NK-92 treated with Interleukin-12 subunit alpha and Interleukin-12 subunit beta, amount 100 ng/mL, for 24 hours (cell line): ENCODE data around the gene CTNNBL1.

Experiments
- DNase-seq: peaks from one replicate; lab custom pipeline; 2025; lab: John Stamatoyannopoulos, UW

The CTNNBL1 gene

DNA sequence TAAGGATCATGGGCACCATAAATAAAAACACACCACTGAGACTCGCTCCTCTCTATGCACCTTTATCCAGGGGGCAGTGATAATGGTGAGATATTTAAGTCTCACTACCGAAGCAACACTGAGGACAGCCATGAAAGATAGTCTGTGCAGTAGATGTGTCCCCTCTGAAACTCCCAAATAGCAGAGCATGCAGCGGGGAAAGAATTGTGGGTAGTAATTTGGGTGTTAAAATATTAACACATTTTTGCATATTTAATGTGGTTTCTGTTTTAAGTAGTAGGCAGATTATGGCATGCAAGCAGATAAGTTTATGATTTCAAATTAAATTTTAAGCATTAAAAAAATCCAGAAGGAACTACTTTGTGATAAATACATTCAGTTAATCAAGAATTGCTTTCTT, 82.7 kb downstream of the CTNNBL1 start:
- no peak for DNase-seq

DNA sequence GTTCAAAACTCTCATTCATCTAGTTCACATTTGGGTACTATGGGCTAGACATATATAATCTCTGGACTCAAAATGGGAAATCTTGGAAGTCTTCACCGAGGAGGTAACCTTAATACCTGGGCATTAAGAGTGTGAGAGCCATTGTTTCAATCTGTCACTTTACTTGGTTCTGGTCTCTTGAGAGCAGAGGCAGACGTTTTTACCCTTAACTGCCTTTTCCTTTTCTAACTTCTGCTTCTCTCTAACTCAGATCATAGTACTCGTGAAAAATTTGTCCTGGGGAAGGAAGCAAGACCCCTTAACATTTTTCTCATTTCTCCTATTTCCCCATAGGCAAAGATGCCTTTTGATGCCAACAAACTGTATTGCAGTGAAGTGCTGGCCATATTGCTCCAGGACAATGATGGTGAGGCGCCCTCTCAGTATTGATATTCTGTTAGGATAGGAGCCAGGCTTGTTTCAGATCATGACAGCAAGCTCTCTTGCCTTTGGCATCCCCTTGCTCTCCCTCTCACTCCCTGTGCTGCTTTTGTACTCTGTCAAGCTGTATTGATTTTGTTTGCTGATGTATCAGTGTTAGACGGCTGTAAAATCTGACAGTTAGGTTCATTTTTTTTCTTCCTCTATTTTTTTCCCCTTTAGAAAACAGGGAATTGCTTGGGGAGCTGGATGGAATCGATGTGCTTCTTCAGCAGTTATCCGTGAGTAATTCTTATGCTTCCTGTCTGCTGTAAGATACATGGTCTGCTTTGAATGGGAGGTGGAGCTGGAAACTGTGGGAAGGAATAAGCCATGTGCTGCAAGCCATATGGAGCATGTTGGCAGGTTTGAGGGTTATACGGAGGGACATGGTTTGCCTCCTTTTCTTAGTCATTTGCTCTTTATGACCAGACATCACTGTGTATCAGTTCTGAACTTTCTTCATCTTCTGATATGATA, 83.5 kb downstream of the CTNNBL1 start:
- DNase-seq = no peak

DNA sequence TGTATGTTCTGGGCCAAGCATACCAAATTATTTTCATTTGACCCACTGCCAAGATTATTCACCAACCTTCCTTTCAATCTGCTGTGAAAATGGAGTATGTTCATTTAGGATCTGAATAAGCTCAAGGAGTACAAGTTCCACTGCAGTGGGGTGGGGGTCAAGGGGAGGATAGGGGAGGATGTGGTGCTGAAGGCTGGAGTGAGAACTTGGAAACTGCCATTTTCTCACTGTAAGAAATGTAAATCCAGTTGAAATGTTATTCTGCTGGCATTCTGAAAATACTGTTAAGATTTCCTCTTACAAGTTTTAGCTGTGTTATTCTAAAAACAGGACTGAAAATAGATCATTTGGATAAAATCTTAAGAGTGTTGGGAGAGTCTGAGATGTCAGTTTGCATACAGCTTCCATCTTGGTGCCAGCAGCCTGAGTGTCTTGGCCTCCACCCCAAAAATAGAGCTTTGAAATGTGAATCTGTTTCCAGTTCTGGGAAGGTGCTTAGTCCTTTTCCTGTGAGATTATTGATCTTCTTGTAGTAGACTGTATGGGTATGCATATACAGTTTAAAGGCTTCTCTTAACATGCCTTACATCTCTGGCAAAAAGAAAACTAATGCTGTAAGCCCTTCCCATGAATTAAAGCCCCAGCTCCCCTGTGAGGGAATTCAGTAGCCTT, 84.3 kb downstream of the CTNNBL1 start:
- DNase-seq = no peak

DNA sequence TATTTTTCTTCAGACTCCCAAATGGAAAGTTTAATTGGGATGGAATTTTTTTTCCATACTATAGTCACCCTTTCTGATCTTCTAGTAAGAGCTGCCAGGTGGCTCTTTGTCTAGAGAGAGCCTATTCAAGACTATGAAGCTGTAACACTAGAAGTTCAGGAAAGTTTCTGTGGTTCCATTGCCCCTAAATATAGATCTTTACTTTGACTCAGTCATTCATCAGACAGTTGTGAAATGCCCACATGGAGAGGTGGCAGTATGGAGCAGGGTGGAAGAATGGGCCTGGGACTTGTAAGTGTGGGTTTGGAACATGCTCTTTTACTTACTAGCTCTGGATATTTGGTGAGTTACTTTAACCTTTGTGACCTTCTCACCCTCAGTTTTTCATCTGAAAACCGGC, 87.8 kb downstream of the CTNNBL1 start:
- DNase-seq = no peak

DNA sequence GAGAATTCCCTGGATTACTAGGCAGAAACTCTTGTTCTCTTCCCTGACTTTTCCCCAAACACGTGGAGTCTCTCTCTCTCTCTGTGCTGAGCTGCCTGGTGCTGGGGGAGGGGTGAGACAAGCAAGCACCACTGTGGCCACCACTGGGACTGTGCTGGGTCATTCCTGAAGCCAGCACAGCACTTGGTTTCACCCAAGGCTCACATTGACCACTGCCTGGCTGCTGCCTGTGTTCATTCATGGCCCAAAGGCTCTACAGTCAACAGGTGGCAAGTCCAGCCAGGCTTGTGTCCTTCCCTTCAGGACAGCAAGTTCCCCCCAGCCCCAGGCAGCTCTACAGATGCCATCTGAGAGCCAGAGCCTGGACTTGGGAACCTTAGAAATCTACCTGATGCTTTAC, 92.2 kb downstream of the CTNNBL1 start:
- DNase-seq = no peak

DNA sequence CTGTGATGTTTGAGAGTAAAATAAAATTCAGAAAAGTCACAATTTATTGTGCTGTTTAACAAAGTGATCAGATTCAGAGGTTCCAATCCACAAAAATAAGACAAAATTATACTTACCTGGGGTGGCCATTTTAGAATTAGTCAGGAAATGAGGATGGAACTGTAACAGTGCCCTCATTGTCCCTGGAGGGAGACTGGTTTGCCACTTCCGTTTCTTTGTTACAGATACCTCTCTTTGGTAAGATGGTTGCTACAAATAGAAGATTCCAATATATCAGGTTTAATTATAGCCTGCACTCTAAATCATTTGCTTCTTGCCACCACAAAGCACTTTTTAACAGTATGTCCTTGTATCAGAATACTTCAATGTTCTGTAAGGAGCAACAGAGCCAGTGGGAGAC, 95.6 kb downstream of the CTNNBL1 start:
- DNase-seq = no peak

DNA sequence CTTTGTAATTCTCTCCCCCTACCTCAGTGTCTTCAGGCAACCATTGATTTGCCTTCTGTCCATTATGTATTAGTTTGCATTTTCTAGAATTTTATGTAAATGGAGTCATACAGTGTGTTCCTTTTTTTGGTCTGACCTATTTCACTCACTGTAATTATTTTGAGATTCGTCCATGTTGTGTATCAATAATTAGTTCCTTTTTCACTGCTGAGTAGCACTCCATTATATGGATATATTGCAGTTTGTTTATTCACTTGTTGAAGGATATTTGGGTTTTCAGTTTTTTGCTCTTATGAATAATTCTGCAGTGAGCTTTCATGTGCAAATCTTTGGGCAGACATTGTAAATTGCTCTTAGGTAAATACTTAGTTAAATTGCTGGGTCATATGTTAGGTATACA, 97.1 kb downstream of the CTNNBL1 start:
- DNase-seq = no peak

DNA sequence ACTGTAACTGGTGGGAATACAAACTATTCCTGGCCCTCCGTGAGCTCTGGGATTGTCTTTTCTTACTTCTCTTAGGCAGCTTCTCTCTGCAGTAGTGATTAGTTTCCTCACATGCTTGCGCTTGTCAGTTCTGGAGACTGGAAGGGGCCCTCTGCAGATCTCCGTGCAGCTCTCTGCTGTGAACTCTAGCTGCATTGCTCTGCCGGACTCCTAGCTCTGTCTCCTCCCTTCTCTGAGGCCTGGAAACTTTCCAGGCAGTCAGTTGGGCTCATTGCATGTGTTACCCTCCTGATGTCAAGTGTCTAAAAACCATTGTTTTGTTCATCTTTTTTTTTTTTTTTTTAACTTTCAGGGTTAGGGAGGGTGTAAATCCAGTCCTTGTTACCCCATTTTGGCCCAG, 102.3 kb downstream of the CTNNBL1 start:
- no peak for DNase-seq

DNA sequence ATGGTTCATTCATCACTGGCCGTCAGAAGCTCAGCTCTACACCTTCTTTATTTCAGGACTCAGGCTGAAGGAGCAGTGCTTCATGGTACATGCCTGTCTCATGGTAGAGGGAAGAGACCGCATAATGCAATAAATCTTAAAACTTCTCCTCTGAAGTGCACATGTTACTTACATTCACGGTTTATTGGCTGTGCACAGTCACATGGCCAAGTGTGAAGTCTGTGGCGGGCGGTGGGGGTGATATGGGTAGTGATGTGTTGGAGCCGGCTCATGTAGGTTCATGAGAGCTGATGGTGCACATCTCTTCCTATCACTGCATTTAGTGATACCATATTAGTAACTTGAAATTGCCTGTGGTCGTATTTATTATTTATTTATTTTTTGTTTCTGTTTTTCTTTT, 102.9 kb downstream of the CTNNBL1 start:
- DNase-seq = no peak

DNA sequence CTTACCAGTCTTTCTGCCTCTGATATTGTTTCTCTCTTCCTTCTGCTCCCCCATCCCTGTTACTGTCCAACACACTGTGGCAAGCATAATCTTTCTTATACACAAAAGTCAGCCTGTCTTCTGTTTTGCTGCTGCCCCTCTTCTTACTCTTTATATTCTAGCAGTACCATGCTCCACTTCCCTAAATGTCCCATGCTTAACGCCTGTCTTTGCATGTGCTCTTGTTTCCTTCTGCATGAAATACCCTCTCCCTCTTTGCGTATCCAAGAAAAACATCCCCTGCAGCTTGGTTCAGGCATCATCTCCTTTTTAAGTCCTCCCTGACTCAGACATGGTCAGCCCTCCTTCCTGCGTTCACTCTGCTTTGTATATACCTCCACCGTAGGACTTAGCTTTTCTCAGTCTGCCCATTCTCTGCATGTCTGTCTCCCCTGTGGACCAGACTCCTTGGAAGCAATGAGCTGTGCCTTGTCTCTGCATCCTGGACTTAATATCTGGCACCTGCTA, 103.9 kb downstream of the CTNNBL1 start:
- no peak for DNase-seq

DNA sequence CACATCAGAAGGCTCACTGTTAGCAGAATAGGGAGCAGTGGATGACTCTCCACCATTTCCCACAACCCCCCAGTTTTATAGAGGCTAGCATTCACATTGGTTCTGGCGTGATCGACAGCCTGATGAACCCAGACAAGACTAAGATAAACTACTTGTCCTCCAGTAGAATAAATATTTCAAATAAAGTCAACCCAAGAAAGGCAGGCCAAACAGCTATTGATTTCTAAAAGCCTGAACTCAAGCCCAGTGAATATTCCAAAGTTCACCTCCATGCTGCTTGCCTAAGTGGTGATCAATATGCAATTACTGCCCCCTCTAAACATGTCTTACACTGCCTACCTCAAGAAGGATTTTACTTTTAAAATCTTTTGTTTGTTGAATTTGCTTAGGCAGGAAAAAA, 104.5 kb downstream of the CTNNBL1 start:
- no peak for DNase-seq

DNA sequence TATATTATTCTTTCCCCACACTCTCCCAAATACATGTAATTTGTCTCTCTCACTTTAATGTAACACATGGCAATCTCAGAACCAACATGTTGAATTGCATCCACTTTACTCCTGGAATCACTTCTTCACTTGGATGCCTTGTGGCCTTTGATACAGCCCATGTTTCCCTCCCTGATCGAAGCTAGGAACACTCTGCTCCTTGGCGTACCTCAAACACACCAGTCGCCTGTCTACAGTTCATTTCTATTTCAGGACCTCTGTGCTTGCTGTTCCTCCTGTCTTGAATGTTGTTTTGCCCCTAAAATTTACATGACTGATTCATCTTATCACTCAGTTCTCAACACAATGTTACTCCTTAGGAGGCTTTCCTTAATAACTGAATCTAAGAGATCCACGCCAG, 106.8 kb downstream of the CTNNBL1 start:
- DNase-seq = no peak

DNA sequence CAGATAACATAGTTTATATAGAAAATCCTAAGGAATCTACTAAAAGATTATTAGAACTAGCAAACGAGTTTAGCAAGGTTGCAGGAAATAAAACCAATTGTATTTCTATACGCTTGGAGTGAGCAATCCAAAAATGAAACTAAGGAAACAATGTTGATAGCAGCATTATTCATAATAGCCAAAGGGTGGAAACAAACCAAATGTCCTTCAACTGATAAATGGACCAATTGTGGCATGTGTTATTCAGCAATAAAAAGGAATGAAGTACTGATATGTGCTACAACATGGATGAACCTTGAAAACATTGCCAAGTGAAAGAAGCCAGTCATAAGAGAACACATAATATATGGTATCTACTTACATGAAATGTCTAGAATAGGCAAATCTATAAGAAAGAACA, 108.1 kb downstream of the CTNNBL1 start:
- no peak for DNase-seq

DNA sequence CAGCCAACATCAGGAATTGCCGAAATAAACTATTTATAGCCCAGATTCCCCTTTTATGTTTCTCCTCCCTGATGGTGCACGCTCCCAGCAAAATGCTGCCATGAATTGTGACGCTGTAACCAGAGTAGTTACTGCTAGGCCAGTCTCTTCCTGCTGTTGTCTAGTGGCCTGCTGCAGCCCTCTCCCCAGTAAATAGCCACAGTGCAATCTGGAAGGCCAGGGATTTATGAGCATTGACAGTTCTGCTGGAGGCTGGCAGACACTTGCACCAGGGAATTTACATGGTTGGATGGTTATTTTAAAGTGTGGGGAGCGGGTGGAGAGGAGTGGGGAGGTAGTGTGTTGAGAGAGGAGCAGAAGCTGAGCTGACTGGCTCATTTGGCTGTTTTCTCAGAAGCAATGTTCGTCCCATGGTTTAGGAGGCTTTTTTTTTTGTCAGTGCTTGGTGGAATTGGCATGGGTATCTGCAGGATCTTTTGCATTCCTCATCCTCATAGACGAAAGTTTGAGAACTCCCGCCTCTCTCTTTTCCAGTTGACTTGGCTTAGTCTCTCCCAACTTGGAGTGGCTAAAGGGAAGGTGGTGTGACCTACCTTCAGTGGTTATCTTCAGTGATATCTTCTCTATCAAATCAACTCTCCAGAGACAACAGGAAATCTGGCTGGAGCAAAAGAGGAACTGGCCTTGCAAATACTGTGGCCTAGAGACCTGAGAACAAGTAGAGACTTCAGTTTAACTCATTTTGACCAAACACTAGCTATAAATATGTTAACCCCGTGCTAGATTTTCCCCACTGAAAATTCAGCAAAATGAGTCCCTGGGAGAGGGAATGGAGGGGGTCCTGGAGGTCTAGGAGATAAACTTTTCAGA, 109.8 kb downstream of the CTNNBL1 start:
- DNase-seq = no peak

DNA sequence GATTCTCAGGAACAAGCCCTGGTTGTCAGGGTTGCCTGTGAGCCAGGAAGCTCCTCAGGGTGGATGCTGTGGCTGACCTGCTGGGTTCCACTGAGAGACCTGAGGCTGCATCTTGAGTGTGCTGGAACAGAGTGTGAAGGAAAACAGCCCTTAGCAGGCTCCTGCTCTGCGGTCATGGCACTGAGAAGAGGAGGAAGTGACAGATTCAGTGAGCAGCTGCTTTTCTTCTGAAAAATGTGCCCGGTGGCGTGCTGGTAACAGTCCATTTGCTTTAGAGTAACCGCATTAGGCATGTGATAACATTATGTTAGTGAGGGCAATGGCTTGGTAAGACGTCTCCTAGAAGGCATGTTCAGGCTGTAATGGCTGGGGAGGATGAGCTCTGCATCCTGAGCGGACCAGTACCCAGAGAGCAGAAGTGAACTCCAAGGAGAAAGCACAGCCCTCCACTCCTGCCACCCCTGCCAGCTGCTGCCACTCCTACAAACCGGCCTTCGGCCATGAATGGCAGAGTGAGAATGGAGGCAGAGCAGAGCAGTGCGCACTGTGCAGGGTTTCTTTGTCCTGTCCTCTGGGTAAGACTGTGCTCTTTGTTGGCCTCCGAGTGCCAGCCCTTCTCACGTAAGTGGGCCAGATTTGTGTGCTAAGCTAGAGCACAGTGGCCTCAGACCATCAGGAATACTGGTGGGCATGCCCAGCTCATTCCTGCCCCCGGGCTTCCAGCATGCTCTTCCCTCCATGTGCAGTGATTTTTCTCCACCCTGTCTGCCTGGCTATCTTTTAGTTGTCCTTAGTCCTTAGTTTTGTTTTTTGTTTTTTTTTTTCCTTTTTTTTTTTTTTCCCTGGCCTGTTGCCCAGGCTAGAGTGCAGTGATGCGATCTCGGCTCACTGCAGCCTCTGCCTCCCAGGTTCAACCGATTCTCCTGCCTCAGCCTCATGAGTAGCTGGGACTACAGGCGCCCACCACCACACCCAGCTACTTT, 111.0 kb downstream of the CTNNBL1 start:
- no peak for DNase-seq

DNA sequence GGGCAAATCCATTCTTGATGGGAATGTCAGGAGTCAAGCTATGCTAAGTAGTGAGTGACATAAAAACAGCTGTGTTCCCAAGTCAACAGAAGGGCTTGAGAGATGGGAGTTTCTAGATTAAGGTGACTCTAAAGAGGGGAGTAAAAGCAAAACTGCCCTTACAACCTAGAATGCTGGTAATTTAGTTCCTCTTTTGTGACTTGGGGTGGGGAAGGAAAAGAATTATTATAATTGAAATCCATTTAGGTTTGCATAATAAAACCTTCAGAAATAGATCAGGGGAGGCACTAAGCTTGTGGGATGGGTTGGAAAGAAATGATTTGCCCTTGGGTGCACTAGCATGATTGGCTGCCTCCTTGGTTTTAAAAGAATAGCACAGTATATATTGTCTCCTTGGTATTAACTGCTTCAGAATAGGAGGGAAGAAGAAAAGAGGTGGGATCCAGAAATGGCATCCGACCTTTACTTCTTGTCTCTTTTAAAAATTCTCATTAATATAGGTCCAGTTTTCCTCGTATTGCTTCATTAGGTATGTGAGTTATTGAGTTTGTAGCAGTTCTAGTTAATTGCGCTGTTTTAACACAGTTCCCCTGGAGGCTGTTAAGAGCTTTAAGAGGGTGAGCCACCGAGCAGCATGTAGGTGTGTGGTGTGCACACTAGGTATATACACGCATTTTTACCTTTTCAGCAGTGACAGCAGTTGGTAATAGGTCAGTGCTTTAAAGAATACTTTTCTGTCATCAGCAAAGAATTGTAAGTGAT, 113.8 kb downstream of the CTNNBL1 start:
- DNase-seq = no peak

DNA sequence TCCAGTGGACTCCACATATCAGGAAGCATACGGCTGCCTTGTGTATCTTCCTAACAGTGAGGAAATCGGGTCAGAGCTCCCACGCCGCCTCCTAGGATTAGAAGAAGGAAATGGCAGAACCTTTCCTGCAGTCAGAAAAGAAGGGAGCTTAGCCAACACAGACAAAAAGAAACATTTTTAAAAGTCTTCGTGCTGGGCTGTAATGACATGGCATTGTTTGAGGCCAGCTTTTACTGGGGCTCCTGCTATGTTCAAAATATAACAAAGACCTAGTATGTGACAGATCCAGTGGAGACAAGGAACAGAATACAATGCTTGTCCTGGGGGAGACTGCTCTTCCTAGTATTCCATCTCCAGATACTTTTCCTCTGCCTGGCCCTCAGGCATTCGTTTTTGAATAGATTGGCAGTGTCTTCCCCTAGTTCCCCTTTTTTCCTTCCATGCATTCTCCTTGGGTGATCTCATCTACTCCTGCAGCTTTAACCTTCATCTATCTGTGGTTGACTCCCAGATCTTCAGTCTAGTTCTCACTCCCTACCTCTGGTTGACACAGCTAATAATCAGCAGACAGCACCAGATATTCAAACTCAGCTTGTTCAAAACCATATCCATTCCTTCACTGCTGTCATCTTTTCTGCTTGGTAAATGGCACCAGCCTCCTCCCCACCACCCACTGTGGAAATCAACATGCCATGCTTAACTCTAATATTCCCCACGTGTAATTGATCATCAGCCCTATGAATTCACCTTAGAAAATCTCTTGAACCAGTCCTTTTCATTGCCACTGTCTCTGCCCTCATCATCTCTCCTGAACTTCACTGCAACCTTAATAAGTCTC, 114.6 kb downstream of the CTNNBL1 start:
- DNase-seq = no peak

DNA sequence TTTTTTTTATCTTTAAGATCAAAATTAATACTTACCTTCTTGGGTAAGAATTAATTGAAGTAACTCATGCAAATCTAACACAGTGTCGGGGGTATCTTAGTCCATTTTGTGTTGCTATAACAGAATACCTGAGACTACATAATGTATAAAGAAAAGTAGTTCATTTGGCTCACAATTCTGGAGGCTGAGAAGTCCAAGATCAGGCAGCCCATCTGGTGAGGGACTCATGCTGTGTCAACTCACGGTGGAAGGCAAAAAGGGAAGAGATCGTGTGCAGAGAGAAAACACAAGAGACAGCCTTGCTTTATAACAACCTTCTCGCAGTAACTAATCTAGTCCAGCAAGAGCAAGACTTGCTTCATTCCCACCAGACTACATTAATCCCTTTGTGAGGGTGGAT, 116.2 kb downstream of the CTNNBL1 start:
- DNase-seq = no peak

DNA sequence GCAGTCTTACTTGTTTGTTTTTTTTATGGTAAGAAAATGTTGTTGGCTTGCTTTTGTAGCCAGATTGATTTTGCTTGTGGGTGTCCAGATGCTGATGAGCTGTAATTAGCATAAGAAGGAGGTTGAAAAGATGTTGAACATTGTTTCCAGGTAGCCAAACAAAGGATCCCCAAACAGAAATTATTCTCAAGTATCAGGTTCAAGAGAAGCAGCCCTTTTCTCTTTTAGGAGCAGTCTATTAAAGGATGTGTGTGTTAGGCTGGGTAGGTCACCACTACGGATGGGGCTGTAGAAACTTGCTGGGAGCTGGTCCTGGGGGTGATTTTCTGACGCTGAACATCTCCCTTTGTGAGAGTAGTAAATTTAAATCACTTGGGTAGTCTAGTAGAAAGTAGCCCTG, 122.2 kb downstream of the CTNNBL1 start:
- no peak for DNase-seq
